Fibroblast of mammary gland (primary cell): ENCODE results near the gene SETBP1.

Source experiments
- DNase-seq: peaks from one replicate; pipeline ENCODE4 v3.0.0-alpha.2; 2010; ENCODE audit warnings: low read depth
- H3K4me3 ChIP-seq: 2 replicates; pipeline ENCODE4 v1.5.1; 2011; ENCODE audit warnings: low read depth, mild to moderate bottlenecking, low read length, moderate library complexity; ENCODE audit not compliant: control insufficient read depth
- TF ChIP-seq, protein P1 (sequence below): conservative IDR thresholded peaks from 2 replicates; pipeline ENCODE4 v1.5.1; 2011; ENCODE audit warnings: low read depth, low read length, inconsistent platforms; ENCODE audit not compliant: control insufficient read depth, insufficient read depth

Gene SETBP1

DNA sequence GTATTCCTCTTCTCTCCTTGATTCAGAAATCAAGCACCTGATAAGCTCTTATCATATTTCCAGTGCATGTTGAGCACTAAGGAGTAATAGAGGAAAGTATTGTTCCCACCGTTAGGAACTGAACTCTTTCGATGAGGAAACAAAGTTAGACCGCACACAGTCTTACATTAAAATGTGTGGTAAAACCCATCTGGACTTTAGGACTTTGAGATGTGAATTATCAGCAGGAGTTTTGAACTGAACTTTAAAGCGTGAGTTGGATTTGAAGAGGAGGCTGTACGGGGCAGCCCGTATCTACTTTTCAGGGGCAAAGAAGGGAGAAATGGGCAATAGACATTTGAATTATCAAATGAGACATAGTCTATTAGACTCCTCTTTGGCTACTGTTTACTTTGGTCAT lies 134.4 kb downstream of the SETBP1 start:
- no peak overlapping the region for H3K4me3 ChIP-seq
- TF ChIP-seq, protein P1, sequence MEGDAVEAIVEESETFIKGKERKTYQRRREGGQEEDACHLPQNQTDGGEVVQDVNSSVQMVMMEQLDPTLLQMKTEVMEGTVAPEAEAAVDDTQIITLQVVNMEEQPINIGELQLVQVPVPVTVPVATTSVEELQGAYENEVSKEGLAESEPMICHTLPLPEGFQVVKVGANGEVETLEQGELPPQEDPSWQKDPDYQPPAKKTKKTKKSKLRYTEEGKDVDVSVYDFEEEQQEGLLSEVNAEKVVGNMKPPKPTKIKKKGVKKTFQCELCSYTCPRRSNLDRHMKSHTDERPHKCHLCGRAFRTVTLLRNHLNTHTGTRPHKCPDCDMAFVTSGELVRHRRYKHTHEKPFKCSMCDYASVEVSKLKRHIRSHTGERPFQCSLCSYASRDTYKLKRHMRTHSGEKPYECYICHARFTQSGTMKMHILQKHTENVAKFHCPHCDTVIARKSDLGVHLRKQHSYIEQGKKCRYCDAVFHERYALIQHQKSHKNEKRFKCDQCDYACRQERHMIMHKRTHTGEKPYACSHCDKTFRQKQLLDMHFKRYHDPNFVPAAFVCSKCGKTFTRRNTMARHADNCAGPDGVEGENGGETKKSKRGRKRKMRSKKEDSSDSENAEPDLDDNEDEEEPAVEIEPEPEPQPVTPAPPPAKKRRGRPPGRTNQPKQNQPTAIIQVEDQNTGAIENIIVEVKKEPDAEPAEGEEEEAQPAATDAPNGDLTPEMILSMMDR = no peak
- DNase-seq = no peak

GRCh38 chr18:44816050-44816449 lies 135.4 kb downstream of the SETBP1 start:
- DNase-seq = no peak
- TF ChIP-seq, protein P1 = no peak
- H3K4me3 ChIP-seq = no peak overlapping the region

DNA sequence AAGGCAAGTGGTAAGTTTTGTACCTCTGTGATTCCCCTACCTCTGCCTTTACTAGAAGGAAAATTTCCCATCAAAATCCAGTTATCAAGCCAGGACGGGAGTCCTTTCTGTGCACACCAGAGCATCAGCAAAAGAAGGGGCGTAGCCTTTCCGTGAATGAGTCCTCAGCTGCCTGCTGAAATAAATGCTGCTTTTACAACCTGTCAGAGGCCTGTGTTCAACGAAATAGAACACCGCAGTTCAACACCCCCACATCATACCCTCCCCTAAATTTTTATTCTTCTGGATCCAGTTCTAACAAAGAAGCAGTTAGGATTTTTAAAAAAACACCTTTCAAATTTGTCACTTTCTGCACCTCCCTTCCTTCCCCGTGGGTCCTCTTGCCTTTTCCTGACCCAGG lies 135.8 kb downstream of the SETBP1 start:
- no peak for DNase-seq
- TF ChIP-seq, protein P1 = no peak
- H3K4me3 ChIP-seq = no peak overlapping the region

DNA sequence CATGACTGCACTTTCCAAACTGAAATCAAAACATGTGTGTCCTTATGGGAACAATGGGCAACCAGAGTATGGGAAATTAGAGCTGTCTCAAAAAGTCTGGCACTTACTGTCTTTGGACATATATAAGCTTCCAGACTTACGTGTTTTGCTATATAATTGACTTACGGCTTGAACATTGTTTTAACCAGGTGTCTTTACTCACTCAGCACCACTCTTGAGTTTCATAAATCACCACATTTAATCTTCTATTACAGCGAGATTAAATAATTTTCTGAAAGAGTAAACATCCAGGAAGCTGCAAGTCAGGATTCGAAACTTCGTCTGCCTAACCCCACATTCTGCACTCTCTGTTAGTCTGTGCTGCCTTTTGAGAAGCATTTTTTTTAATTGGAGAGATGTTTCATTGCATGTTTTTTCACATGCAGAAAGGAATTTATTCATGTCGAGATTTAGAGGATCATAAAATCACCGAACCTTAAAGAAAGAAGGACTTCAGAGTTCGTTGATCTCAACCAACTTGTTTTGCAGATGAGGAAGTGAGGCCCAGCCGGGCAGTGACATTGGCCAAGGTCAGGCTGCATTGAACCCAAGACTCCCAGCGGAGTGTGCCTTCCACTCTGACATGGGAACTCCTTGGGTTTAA lies 137.3 kb downstream of the SETBP1 start:
- no peak for DNase-seq
- H3K4me3 ChIP-seq = no peak overlapping the region
- TF ChIP-seq, protein P1 = no peak

- DNase-seq = no peak
- no peak overlapping the region for H3K4me3 ChIP-seq
- TF ChIP-seq, protein P1 = no peak
Observed at GRCh38 chr18:44818668-44819403, 138.1 kb downstream of the SETBP1 start.

DNA sequence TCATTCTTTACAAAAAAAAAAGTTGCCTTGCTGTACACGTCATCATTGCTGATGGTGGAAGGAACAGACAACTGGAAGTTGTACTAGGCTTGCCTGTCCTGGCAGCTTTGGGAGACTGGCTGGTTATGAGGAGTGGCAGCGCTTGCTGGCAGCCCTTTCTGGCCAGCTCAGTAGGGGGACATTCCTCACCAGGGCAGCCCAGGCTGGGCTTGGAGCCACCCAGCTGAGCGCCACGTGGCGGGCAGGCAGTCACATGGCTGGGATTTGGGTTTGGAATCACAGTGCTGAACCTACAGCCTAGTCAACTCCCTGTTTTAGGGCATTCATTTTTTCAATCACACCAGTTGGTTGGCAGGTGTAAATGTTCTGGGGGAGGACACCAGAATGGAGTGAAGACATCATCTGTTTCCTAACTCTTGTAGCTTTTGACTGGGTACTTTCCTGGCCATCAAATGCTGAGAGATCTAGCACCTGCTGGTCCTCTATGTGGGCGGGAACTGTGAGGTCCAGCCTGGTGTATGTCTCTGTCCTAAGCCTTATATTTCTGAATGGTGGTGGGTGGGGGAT lies 139.3 kb downstream of the SETBP1 start:
- DNase-seq = no peak
- TF ChIP-seq, protein P1 = no peak
- H3K4me3 ChIP-seq = no peak overlapping the region
